Mesodermal cell (in vitro differentiated cells): ENCODE measurements around the gene ZNF275.
"Not testable (repeated sequence)": the region's sequence is repeated elsewhere in the genome, so short reads cannot be mapped to it uniquely, and the experiment has no call there.

Experiments used
- H3K27ac ChIP-seq: 2 replicates; pipeline ENCODE4 v1.7.0; 2013; ENCODE audit warnings: mild to moderate bottlenecking, low read depth, low read length, moderate library complexity; ENCODE audit not compliant: severe bottlenecking
- H3K36me3 ChIP-seq: 2 replicates; pipeline ENCODE4 v1.7.1; 2013; ENCODE audit warnings: mild to moderate bottlenecking, low read length, moderate library complexity; ENCODE audit not compliant: control insufficient read depth, insufficient read depth
- H3K4me1 ChIP-seq: one replicate; pipeline ENCODE4 v1.7.1; 2013; ENCODE audit warnings: mild to moderate bottlenecking, low read length; ENCODE audit not compliant: insufficient read depth, control insufficient read depth, poor library complexity, severe bottlenecking
- H3K4me3 ChIP-seq: 2 replicates; pipeline ENCODE4 v1.7.0; 2013; ENCODE audit warnings: low read length, control low read depth, mild to moderate bottlenecking; ENCODE audit not compliant: insufficient read depth, poor library complexity, severe bottlenecking; ENCODE audit errors: extremely low read depth
- H3K9me3 ChIP-seq: 2 replicates; pipeline ENCODE4 v1.7.1; 2013; ENCODE audit warnings: mild to moderate bottlenecking, low read length, moderate library complexity; ENCODE audit not compliant: control insufficient read depth
- WGBS, 2 experiments: methylation state at CpG; one replicate each; pipeline ENCODE4 v1.1.5; 2013; ENCODE audit warnings: missing lambda C conversion rate in 2 of 2; ENCODE audit not compliant: insufficient coverage in 2 of 2; 5-methylcytosine and 5-hydroxymethylcytosine counted together

ZNF275 gene

DNA sequence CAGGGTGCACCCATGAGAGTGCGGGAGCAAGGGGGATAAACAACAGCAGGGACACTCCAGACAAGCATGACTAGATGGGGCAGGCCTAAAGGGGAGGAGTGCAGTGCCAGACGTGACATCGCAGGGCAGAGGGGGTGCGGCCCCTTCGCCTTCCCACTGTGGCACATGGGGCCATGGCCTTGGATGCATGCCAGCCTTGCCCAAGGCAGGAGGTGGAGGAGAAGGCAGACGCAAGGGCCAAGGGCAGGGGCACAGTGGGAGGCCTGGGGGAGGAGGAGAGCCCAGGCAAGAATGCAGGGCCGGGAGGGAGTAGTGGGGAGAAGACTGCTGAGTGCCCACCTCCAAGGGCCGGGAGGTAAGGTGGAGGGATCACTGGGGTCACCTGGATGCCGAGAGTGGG lies 45.6 kb downstream of the ZNF275 start:
- Histone ChIP-seq H3K27ac (no peak overlapping the region), H3K4me3 (no peak overlapping the region), H3K36me3 (no peaks in the 10 kb centered on the region), H3K9me3 (no peaks in the 10 kb centered on the region), H3K4me1 (no peaks in the 10 kb centered on the region)
- 90 to 97% methylated on average over 2 to 5 of the region's 9 CpGs for WGBS, 2 experiments

DNA sequence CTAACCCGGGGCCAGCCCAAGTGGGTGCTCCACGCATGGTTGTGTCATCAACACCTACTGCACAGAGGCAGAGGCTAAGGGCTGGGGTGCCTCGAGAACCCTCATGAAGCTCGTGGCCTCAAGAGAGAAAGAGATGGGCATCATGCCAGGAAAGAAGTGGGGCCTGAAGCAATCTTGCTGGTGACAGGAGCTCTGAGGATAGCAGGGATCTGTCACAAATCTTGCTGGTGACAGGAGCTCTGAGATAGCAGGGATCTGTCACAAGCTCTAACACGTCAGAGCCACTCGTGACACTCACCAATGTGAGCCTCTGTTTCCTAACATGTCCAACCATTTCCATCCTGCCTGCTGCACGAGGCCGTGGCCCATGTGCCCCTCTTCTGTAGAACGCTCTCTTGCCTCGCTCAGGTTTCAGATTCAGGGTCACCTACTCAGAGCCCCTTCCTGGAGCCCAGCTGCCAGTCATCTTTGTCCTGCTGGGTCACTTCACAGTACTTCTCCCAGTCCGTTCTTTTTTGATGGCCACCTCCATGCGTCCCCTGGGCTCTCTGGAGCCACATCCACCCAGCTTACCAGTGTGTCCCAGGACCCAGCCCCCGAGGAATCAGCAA lies 46.1 kb downstream of the ZNF275 start:
- Histone ChIP-seq H3K4me1 (no peaks in the 10 kb centered on the region), H3K27ac (no peak overlapping the region), H3K4me3 (no peak overlapping the region), H3K36me3 (no peaks in the 10 kb centered on the region), H3K9me3 (no peaks in the 10 kb centered on the region)
- WGBS, 2 experiments: 87 to 88% methylated on average over 7 to 8 of the region's 13 CpGs

DNA sequence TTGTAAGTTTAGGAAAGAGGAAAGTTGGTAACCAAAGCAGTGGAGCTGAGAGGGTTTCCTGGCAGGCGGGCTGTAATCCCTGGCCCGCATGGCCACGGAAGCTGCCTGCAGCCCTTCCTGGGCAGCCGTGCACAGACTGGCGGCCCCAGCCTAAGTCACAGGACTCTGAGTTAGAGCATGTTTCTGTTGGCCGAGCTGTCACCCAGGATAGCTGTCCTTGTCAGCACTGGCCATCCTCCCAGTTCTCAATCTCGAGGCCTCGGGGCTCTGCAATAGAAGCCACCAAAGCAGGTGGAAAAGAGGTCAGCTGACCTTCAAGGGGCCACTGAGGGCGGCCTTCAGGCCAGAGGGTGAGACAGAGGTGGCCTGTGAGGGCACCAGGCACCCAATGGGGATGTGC lies 46.7 kb downstream of the ZNF275 start:
- H3K36me3 ChIP-seq: no peaks in the 10 kb centered on the region
- no peak overlapping the region for H3K27ac ChIP-seq
- H3K9me3 ChIP-seq: no peaks in the 10 kb centered on the region
- no peak overlapping the region for H3K4me3 ChIP-seq
- H3K4me1 ChIP-seq: no peaks in the 10 kb centered on the region
- WGBS, 2 experiments: 89 to 95% methylated on average over 3 to 4 of the region's 9 CpGs

DNA sequence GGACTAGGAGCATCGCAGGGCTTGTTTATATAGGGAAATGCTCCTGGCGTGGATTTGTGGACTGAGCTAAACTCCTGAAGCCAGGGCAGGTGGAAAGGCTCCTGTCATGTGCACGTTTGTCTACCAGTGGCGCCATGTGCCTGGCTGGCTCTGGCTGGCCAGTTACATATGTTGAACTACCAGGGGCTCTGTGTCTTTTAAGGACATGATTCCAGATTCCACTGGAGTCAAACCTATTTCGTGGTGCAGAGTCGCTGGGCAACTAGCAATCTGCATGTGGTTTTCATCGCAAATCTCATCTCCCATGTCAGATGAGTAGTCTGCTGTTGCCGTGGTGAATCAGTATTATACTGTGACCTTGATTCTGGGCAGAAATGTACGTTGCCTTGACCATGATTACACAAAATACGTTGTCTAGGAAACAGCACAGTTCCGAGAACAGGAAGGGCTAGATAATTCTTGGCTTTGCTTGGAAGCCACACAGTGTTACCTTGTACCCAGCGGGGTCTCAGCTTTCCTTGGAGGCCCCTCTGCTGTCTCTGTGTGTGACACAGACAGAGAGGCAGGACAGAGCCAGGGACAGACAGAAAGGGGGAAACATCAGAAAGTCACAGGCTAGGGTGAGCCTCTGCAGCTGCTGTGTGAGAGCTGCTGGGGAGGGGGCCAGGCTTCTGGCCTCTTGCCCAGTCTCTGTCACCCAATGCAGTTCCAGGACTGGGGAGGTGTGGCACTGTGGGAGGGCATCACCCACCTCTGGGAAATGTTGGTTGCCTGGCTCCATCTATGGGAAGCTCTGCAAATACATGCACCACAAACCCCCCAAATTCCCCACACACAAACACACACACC lies 48.0 kb downstream of the ZNF275 start:
- Histone ChIP-seq H3K9me3 (no peaks in the 10 kb centered on the region), H3K4me3 (no peak overlapping the region), H3K4me1 (no peaks in the 10 kb centered on the region), H3K27ac (peak overlapping the region; percentile 69), H3K36me3 (no peaks in the 10 kb centered on the region)
- 96% methylated on average over 4 to 7 of the region's 12 CpGs for WGBS, 2 experiments

DNA sequence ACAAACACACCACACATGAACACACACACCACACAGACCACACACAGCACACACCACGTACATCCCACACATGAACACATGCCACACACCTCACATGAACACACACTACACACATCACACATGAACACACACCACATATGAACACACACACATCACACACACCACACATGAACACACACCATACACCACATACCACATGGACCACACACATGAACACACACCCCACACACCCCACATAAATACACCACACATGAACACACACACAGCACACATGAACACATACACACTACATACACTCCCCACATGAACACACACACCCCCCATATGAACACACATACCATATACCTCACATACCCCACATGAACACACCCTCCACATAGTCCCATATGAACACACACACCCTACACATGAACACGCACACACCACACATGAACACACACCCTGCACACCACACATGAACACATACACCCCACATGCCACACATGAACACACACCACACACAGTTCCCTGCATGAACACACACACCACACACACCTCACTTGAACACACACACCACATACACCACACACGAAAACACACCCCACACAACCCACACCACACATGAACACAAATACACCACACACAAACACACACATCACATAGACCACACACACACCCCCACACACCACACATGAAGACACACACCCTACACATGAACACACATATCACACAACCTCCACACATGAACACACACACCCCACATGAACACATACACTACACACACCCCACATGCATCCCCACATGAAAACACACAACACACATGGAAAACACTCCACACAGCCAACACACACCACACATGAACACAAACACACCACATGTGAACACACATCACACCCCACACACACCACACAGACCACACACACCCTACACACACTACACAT lies 48.9 kb downstream of the ZNF275 start:
- no peak overlapping the region for H3K27ac ChIP-seq
- no peaks in the 10 kb centered on the region for H3K36me3 ChIP-seq
- H3K4me3 ChIP-seq: no peak overlapping the region
- 83 to 93% methylated on average over 1 to 2 of the region's 3 CpGs for WGBS, 2 experiments
- no peaks in the 10 kb centered on the region for H3K9me3 ChIP-seq
- H3K4me1 ChIP-seq: no peaks in the 10 kb centered on the region

DNA sequence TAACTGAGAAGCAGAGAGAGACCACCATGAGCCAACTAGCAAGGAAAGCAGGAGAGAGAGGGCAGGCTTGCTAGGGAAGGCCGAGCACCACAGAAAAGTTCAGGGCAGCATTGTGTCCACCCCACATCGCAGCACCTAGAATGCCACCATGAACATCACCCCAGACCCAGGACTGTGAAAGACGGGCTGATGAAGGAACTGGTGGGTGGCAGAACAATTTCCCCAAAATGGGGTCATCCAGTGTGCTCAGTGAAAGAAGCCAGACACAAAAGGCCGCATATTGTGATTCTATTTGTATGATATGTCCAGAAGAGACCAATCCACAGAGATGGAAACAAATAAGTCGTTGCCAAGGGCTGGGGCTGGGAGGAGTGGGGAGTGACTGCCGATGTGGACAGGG lies 50.4 kb downstream of the ZNF275 start:
- H3K36me3 ChIP-seq: no peaks in the 10 kb centered on the region
- H3K9me3 ChIP-seq: no peaks in the 10 kb centered on the region
- 83 to 87% methylated on average over 1 to 2 of the region's 6 CpGs for WGBS, 2 experiments
- H3K27ac ChIP-seq: no peak overlapping the region
- H3K4me3 ChIP-seq: no peak overlapping the region
- H3K4me1 ChIP-seq: no peaks in the 10 kb centered on the region

DNA sequence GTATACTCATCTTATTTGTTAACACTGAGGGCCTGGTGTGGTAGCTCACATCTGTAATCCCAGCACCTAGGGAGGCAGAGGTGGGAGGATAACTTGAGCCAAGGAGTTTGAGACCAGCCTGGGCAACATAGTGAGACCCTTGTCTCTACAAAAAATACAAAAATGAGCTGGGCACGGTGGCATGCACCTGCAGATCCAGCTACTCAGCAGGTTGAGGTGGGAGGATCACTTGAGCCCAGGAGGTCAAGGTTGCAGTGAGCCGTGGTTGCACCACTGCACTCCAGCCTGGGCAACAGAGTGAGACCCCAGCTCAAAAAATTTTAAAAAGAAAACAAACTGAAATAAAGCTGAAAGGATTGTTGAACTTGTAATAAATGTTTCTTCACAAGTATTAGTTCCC lies 51.0 kb downstream of the ZNF275 start:
- H3K27ac ChIP-seq, H3K4me1 ChIP-seq, H3K4me3 ChIP-seq, H3K36me3 ChIP-seq, H3K9me3 ChIP-seq: not testable (repeated sequence)
- 70 to 75% methylated on average over 1 to 2 of the region's 2 CpGs for WGBS, 2 experiments

DNA sequence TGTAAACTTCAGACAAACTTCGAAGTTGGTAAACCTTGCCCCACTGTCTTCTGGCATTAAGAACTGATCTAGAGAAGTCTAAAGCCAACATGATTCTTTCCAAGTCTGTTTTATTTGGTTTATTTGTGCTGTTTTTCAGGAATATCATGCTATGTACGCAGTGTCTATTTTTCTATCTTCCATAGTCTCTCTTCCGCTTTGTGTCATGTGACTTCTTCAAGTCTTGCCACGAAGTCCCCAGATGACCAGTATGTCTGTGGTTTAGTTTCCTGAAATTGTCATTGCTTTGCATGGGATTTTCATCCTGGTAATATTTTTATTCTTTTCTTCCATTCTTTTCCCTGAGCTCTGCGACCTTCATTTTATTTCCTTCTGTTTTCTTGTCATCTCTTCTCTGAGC lies 52.1 kb downstream of the ZNF275 start:
- 100% methylated on average over 1 of the region's 5 CpGs; no CpG with 5 or more reads in 1 of the 2 experiments for WGBS, 2 experiments
- H3K4me1 ChIP-seq: no peaks in the 10 kb centered on the region
- H3K9me3 ChIP-seq: no peaks in the 10 kb centered on the region
- H3K4me3 ChIP-seq: no peak overlapping the region
- no peak overlapping the region for H3K27ac ChIP-seq
- H3K36me3 ChIP-seq: no peaks in the 10 kb centered on the region

DNA sequence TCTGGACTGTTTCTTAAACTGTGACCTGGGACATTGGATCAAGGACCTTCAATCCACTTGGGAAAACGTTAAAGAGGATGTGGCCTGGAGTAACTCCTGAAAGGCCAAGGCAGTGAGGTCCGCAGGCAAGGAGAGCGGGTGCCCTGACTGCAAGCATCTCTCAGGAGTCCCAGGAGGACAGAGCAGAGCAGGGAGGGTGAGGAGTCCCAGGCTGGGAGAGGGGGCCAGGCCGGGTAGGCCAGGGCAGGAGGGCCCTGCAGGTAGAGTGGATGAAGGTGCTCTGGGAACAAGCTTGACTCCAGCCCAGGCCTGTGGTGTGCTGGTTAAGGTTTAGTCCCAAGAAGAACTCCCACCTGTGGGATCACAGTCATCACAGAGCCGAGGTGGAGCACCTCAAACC lies 53.4 kb downstream of the ZNF275 start:
- Histone ChIP-seq H3K4me3 (no peak overlapping the region), H3K9me3 (no peaks in the 10 kb centered on the region), H3K36me3 (no peaks in the 10 kb centered on the region), H3K27ac (no peak overlapping the region), H3K4me1 (no peaks in the 10 kb centered on the region)
- WGBS, 2 experiments: 50 to 82% methylated on average over 1 to 3 of the region's 5 CpGs

DNA sequence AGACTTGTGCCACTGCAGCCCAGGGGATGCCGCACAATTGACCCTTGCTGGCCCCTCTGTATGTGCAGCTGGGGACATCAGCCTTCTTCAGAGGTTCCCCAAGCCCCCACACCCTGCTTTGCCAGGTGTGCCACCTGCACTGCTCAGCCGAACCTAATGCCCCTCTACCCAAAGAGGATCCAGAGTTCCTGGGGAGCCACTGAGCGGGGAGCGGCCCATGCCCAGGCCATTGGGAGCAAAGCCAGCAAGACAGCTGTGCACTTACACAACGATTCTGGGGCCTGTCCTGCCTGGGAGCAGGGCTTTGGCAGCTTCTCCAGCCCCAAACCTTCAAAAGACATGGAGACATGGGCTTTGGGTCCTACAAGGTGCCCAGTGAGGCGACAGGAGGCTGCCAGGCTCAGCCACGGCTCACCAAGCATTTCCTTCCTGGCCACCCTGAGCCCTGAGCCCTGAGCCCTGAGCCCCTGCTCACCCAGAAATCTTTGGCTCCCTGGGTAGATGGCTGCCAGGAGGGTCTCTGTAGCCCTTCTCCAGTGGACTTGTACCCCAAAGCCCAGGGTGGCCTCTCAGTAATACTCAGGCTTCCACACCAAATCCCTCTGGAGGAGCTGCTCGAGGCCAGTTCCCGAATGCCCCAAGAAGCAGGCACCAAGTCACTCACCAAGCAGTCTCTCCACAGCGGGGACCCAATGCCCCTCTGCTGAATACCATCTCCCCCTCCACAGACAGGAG lies 54.2 kb downstream of the ZNF275 start:
- Histone ChIP-seq H3K4me1 (no peaks in the 10 kb centered on the region), H3K4me3 (no peak overlapping the region), H3K36me3 (no peaks in the 10 kb centered on the region), H3K9me3 (no peaks in the 10 kb centered on the region), H3K27ac (no peak overlapping the region)
- WGBS, 2 experiments: 100% methylated on average over 1 of the region's 10 CpGs
